Mesothelial cell of epicardium (in vitro differentiated cells): ENCODE data around the gene LTO1. TPM values are rescaled to one million over a fixed set of nuclear protein-coding genes. Genes with fewer than 3 reads are reported as not detected.
A peak's percentile ranks its signal among the peaks of the same experiment; 100 is the strongest.

Experiments used
- DNase-seq, 2 experiments: peaks; one replicate each; pipeline ENCODE4 v3.0.0; 2021; ENCODE audit warnings: low spot score in 2 of 2; ENCODE audit not compliant: unreplicated experiment in 2 of 2
- H3K27ac Mint-ChIP-seq: 2 replicates; pipeline ENCODE4 v1.8.0; 2021; ENCODE audit warnings: mixed read lengths
- H3K27me3 Mint-ChIP-seq: 2 replicates; pipeline ENCODE4 v1.8.0; 2021; ENCODE audit warnings: low read depth, mixed read lengths
- H3K36me3 Mint-ChIP-seq: 2 replicates; pipeline ENCODE4 v1.8.0; 2021; ENCODE audit warnings: mixed read lengths
- H3K4me1 Mint-ChIP-seq: 2 replicates; pipeline ENCODE4 v1.8.0; 2021; ENCODE audit warnings: mixed read lengths
- H3K4me3 Mint-ChIP-seq: 2 replicates; pipeline ENCODE4 v1.8.0; 2021; ENCODE audit warnings: mild to moderate bottlenecking, moderate library complexity, mixed read lengths
- H3K9me3 Mint-ChIP-seq: 2 replicates; pipeline ENCODE4 v1.8.0; 2021; ENCODE audit warnings: mixed read lengths
- CTCF ChIP-seq: fragments of 200-600 bp; sonication (generic); IDR thresholded peaks from one replicate; pipeline ENCODE4 v1.5.0; 2021; ENCODE audit warnings: antibody characterized with exemption; ENCODE audit not compliant: unreplicated experiment
- total RNA-seq: library from RNA; stranded (reverse); gene quantifications from 3 replicates; pipeline ENCODE4 v1.2.1, GENCODE V29; 2021

The LTO1 gene
- total RNA-seq, 1 donor from 2014 or later: 31.6 TPM

- no peak overlapping the region for H3K4me3 Mint-ChIP-seq
- no peaks in the 10 kb centered on the region for H3K27me3 Mint-ChIP-seq
- H3K4me1 Mint-ChIP-seq: peaks cover 24% of the 10 kb centered on the region
- TF ChIP-seq CTCF: peak; percentile 21
- no peaks in the 10 kb centered on the region for H3K9me3 Mint-ChIP-seq
- H3K36me3 Mint-ChIP-seq: peaks cover 10% of the 10 kb centered on the region
- DNase-seq: no peak
- H3K27ac Mint-ChIP-seq: no peak overlapping the region
Observed at GRCh38 chr11:69662021-69662698, 13.0 kb downstream of the LTO1 start.

GRCh38 chr11:69661413-69661715 lies 13.8 kb downstream of the LTO1 start:
- DNase-seq: no peak
- Mint-ChIP-seq H3K4me3 (no peak overlapping the region), H3K27ac (no peak overlapping the region), H3K27me3 (no peaks in the 10 kb centered on the region), H3K36me3 (peaks cover 10% of the 10 kb centered on the region), H3K9me3 (no peaks in the 10 kb centered on the region), H3K4me1 (peaks cover 30% of the 10 kb centered on the region)
- TF ChIP-seq CTCF: no peak

GRCh38 chr11:69660001-69660500 lies 15.1 kb downstream of the LTO1 start:
- no peaks in the 10 kb centered on the region for H3K9me3 Mint-ChIP-seq
- no peak overlapping the region for H3K27ac Mint-ChIP-seq
- H3K4me3 Mint-ChIP-seq: no peak overlapping the region
- H3K27me3 Mint-ChIP-seq: no peaks in the 10 kb centered on the region
- no peak for DNase-seq
- H3K36me3 Mint-ChIP-seq: peaks cover 10% of the 10 kb centered on the region
- no peak for TF ChIP-seq CTCF
- H3K4me1 Mint-ChIP-seq: peaks cover 30% of the 10 kb centered on the region

GRCh38 chr11:69659591-69659990 lies 15.6 kb downstream of the LTO1 start:
- no peak for DNase-seq
- Mint-ChIP-seq H3K9me3 (no peaks in the 10 kb centered on the region), H3K4me1 (peaks cover 30% of the 10 kb centered on the region), H3K27me3 (no peaks in the 10 kb centered on the region), H3K36me3 (peaks cover 10% of the 10 kb centered on the region), H3K4me3 (no peak overlapping the region), H3K27ac (peak overlapping the region; percentile 71)
- TF ChIP-seq CTCF: no peak

- peaks cover 30% of the 10 kb centered on the region for H3K4me1 Mint-ChIP-seq
- H3K9me3 Mint-ChIP-seq: no peaks in the 10 kb centered on the region
- H3K27me3 Mint-ChIP-seq: no peaks in the 10 kb centered on the region
- H3K4me3 Mint-ChIP-seq: no peak overlapping the region
- no peak for TF ChIP-seq CTCF
- H3K27ac Mint-ChIP-seq: peak overlapping the region; percentile 91
- H3K36me3 Mint-ChIP-seq: peaks cover 7% of the 10 kb centered on the region
- no peak for DNase-seq
Observed at GRCh38 chr11:69658626-69659450, 16.3 kb downstream of the LTO1 start.
